ENCODE measurements around the gene EPHB6.

EPHB6 gene

GRCh38 chr7:142815134-142815533, 39.7 kb upstream of the EPHB6 start:
- no peak for TF ChIP-seq CTCF (IDR thresholded peaks at IDR 0.05; ENCODE audit: low read depth, low read length)
- no peak for DNase-seq (ENCODE audit: extremely low read depth, low read depth)

GRCh38 chr7:142817506-142817905, 37.4 kb upstream of the EPHB6 start:
- TF ChIP-seq CTCF (IDR thresholded peaks at IDR 0.05; ENCODE audit: low read depth, low read length), result no peak
- no peak for DNase-seq (ENCODE audit: extremely low read depth, low read depth)

- no peak for TF ChIP-seq CTCF (IDR thresholded peaks at IDR 0.05; ENCODE audit: low read depth, low read length)
- DNase-seq (ENCODE audit: extremely low read depth, low read depth), result no peak
These were observed 35.3 kb upstream of the EPHB6 start for GRCh38 chr7:142819530-142819929.

- no peak for TF ChIP-seq CTCF (IDR thresholded peaks at IDR 0.05; ENCODE audit: low read depth, low read length)
- no peak for DNase-seq (ENCODE audit: extremely low read depth, low read depth)
These were observed 32.2 kb upstream of the EPHB6 start for GRCh38 chr7:142822714-142823113.

- no peak for TF ChIP-seq CTCF (IDR thresholded peaks at IDR 0.05; ENCODE audit: low read depth, low read length)
- DNase-seq (ENCODE audit: extremely low read depth, low read depth), result no peak
These were observed 26.9 kb upstream of the EPHB6 start for GRCh38 chr7:142827951-142828500.

- TF ChIP-seq CTCF (IDR thresholded peaks at IDR 0.05; ENCODE audit: low read depth, low read length), result no peak
- no peak for DNase-seq (ENCODE audit: extremely low read depth, low read depth)
These were observed 22.5 kb upstream of the EPHB6 start for GRCh38 chr7:142832417-142832816.

- DNase-seq (ENCODE audit: extremely low read depth, low read depth), result no peak
- no peak for TF ChIP-seq CTCF (IDR thresholded peaks at IDR 0.05; ENCODE audit: low read depth, low read length)
These were observed 21.5 kb upstream of the EPHB6 start for GRCh38 chr7:142833174-142834048.

Measured in AG09319 (cell line).